Measurements from ENCODE around the gene SLC4A11. TPM values are rescaled to one million over a fixed set of nuclear protein-coding genes. Genes with fewer than 3 reads are reported as not detected.

Gene SLC4A11
- total and polyA plus RNA-seq, 10 of the 15 experiments (the other 5 are each of a cell fraction or from before 2014, with no cell fraction given): 0.07 to 2.3 (median 1.1) TPM

GRCh38 chr20:3208786-3209256, 30.2 kb downstream of the SLC4A11 start:
- Histone ChIP-seq H2AFZ (ENCODE audit: control insufficient read depth, low read depth, low read length) (peak overlapping the region; percentile 96), H3K27me3 (replicated peaks in 1 of 2; ENCODE audit: control insufficient read depth in 2 of 2, insufficient read depth in 2 of 2, low read length in 1 of 2) (no peaks in the 10 kb centered on the region), H3K4me1 (ENCODE audit: control insufficient read depth, insufficient read depth, low read length) (peaks cover 7% of the 10 kb centered on the region), H3K9me3 (replicated peaks; ENCODE audit: control insufficient read depth, insufficient read depth, low read length) (no peaks in the 10 kb centered on the region), H3K79me2 (ENCODE audit: control insufficient read depth, insufficient read depth, low read length) (peaks cover 36% of the 10 kb centered on the region), H3K27ac (ENCODE audit: control insufficient read depth, insufficient read depth) (peak overlapping the region; percentile 94), H4K20me1 (ENCODE audit: control insufficient read depth, insufficient read depth) (no peaks in the 10 kb centered on the region), H3K36me3 (ENCODE audit: control insufficient read depth in 2 of 2, insufficient read depth in 2 of 2, low read length in 1 of 2) (0 out of 4 replicates have a peak, but pooled peaks cover 0 to 2% of the 10 kb centered on the region in 2 experiments), H3K4me3 (peak overlapping the region; percentile 100), H3K4me2 (ENCODE audit: control insufficient read depth, insufficient read depth) (peak overlapping the region; percentile 99), H3K9ac (ENCODE audit: control insufficient read depth, insufficient read depth, low read length) (peak overlapping the region; percentile 97)
- ChIA-PET POLR2A (interaction anchor here (0.5 to 1.0 kb wide), 2 partner anchors 12 to 100 kb away, joined by 4 to 11 read pairs; no protein-coding TSS in a partner anchor), SMC1A (ENCODE audit: uncharacterized antibody, unreplicated experiment) (interaction anchor here (0.7 to 2.2 kb wide), 2 partner anchors 11 to 163 kb away, joined by 3 to 10 read pairs; no protein-coding TSS in a partner anchor), CTCF (interaction anchor here (0.5 to 4.0 kb wide), 5 partner anchors 9 to 434 kb away, joined by 3 to 19 read pairs (median 4); no protein-coding TSS in a partner anchor), RAD21 (ENCODE audit: unreplicated experiment) (interaction anchor here (1.1 to 1.4 kb wide), 2 partner anchors 51 to 108 kb away, joined by 3 to 4 read pairs; no protein-coding TSS in a partner anchor)
- no peak for DNase-seq (ENCODE audit: low read depth, low spot score)
- no peak for TF ChIP-seq ZNF274 (IDR thresholded peaks at IDR 0.05; ENCODE audit: insufficient read depth, insufficient read length)
- TF ChIP-seq CTCF (IDR thresholded peaks at IDR 0.05 in 2 of 3, conservative IDR thresholded peaks at IDR 0.05 in 1 of 3; ENCODE audit: control insufficient read depth in 2 of 3, extremely low read depth in 1 of 3, insufficient read depth in 1 of 3, low read depth in 3 of 3, low read length in 3 of 3): no peak
- TF ChIP-seq MEF2A (IDR thresholded peaks at IDR 0.05; ENCODE audit: insufficient read depth, low read depth, low read length): no peak
- TF ChIP-seq GATAD2B (conservative IDR thresholded peaks at IDR 0.05; ENCODE audit: low read depth): no peak
- peak; percentile 24 for TF ChIP-seq E4F1 (IDR thresholded peaks at IDR 0.05; ENCODE audit: borderline replicate concordance, partially characterized antibody)
- TF ChIP-seq SPI1 (IDR thresholded peaks at IDR 0.05; ENCODE audit: borderline replicate concordance, insufficient read depth, low read depth, low read length): peak; percentile 70; the same call in 1 of the 2 replicates
- peak; percentile 8 for ATAC-seq
- WGBS (ENCODE audit: insufficient coverage, insufficient replicate concordance, low lambda C conversion rate, missing lambda C conversion rate): under 1% methylated on average over 8 of the region's 10 CpGs
- BruUV-seq (replicated peaks): TSS peak; percentile 85
- in situ Hi-C loops (cut with MboI): no loop called here
- intact Hi-C loops (cut with micrococcal nuclease; ENCODE audit: unreplicated experiment): loop anchor here (10.0 kb wide), 1 partner anchor 164 kb away; the partner anchor contains the start of genes GNRH2 and MRPS26
- peak; percentile 13 for FAIRE-seq

Measured in GM12878 (cell line).